H9 (cell line): Measurements from ENCODE around the gene PNPLA1. TPM values are rescaled to one million over a fixed set of nuclear protein-coding genes. Genes with fewer than 3 reads are reported as not detected.

Experiments
- DNase-seq: peaks from one replicate; pipeline ENCODE4 v3.0.0-alpha.2; 2017
- H2AFZ ChIP-seq: one replicate; pipeline ENCODE4 v1.6.1; 2013; ENCODE audit warnings: mild to moderate bottlenecking, low read length, control low read depth, moderate library complexity
- H2AK5ac ChIP-seq: 2 replicates; pipeline ENCODE4 v1.6.1; 2013; ENCODE audit warnings: low read length, control low read depth, mixed read lengths; ENCODE audit not compliant: insufficient read length
- H2BK120ac ChIP-seq: one replicate; pipeline ENCODE4 v1.6.1; 2013; ENCODE audit warnings: low read depth, mild to moderate bottlenecking, low read length, control low read depth, inconsistent platforms; ENCODE audit not compliant: poor library complexity, severe bottlenecking
- H2BK12ac ChIP-seq: 2 replicates; pipeline ENCODE4 v1.6.1; 2013; ENCODE audit warnings: low read length, control low read depth, mixed read lengths, low read depth; ENCODE audit not compliant: insufficient read length
- H2BK15ac ChIP-seq: 2 replicates; pipeline ENCODE4 v1.6.1; 2013; ENCODE audit warnings: low read depth, low read length, control low read depth
- H2BK20ac ChIP-seq: one replicate; pipeline ENCODE4 v1.6.1; 2013; ENCODE audit warnings: low read depth, mild to moderate bottlenecking, low read length, control low read depth, inconsistent platforms; ENCODE audit not compliant: poor library complexity, severe bottlenecking
- H2BK5ac ChIP-seq: 2 replicates; pipeline ENCODE4 v1.6.1; 2013; ENCODE audit warnings: low read length, control low read depth, mixed read lengths; ENCODE audit not compliant: insufficient read length
- H3K14ac ChIP-seq: 2 replicates; pipeline ENCODE4 v1.6.1; 2013; ENCODE audit warnings: low read length, control low read depth; ENCODE audit not compliant: insufficient read depth
- H3K18ac ChIP-seq: 2 replicates; pipeline ENCODE4 v1.6.1; 2013; ENCODE audit warnings: low read depth, mild to moderate bottlenecking, mixed read lengths, low read length, control low read depth; ENCODE audit not compliant: insufficient read length
- H3K23ac ChIP-seq: 2 replicates; pipeline ENCODE4 v1.6.1; 2013; ENCODE audit warnings: low read length, control low read depth, mixed read lengths, low read depth; ENCODE audit not compliant: insufficient read length
- H3K23me2 ChIP-seq: 2 replicates; pipeline ENCODE4 v1.6.1; 2013; ENCODE audit warnings: low read depth, mild to moderate bottlenecking, mixed read lengths, low read length, control low read depth; ENCODE audit not compliant: insufficient read length, poor library complexity, severe bottlenecking
- H3K27ac ChIP-seq: 2 replicates; pipeline ENCODE4 v1.5.1; 2013; ENCODE audit warnings: low read length, control low read depth, mixed read lengths, low read depth; ENCODE audit not compliant: insufficient read length
- H3K27me3 ChIP-seq: 2 replicates; pipeline ENCODE4 v1.6.1; 2013; ENCODE audit warnings: low read length, control low read depth, inconsistent platforms; ENCODE audit not compliant: insufficient read depth
- H3K4ac ChIP-seq: 2 replicates; pipeline ENCODE4 v1.6.1; 2013; ENCODE audit warnings: low read depth, mild to moderate bottlenecking, control low read depth, inconsistent platforms, low read length, moderate library complexity
- H3K4me1 ChIP-seq: 2 replicates; pipeline ENCODE4 v1.6.1; 2013; ENCODE audit warnings: low read length, control low read depth, inconsistent platforms; ENCODE audit not compliant: insufficient read depth
- H3K4me2 ChIP-seq: 2 replicates; pipeline ENCODE4 v1.6.1; 2013; ENCODE audit warnings: low read length, control low read depth, mixed read lengths; ENCODE audit not compliant: insufficient read length, insufficient read depth
- H3K56ac ChIP-seq: 2 replicates; pipeline ENCODE4 v1.6.1; 2013; ENCODE audit warnings: low read depth, mild to moderate bottlenecking, mixed read lengths, low read length, control low read depth; ENCODE audit not compliant: insufficient read length
- H3K79me1 ChIP-seq: 2 replicates; pipeline ENCODE4 v1.6.1; 2013; ENCODE audit warnings: low read depth, mild to moderate bottlenecking, moderate library complexity, low read length, control low read depth, inconsistent platforms; ENCODE audit not compliant: insufficient read depth, poor library complexity, severe bottlenecking
- H3K79me2 ChIP-seq: 2 replicates; pipeline ENCODE4 v1.6.1; 2013; ENCODE audit warnings: low read length, control low read depth, inconsistent platforms; ENCODE audit not compliant: insufficient read depth
- H3K9ac ChIP-seq: 2 replicates; pipeline ENCODE4 v1.6.1; 2013; ENCODE audit warnings: low read length, control low read depth, mixed read lengths; ENCODE audit not compliant: insufficient read length; ENCODE audit errors: extremely low read depth
- H3K9me3 ChIP-seq: one replicate; pipeline ENCODE4 v1.6.1; 2013; ENCODE audit warnings: low read depth, low read length, inconsistent platforms; ENCODE audit not compliant: control insufficient read depth
- H3T11ph ChIP-seq: one replicate; pipeline ENCODE4 v1.6.1; 2013; ENCODE audit warnings: mild to moderate bottlenecking, low read length, control low read depth, inconsistent platforms
- H4K20me1 ChIP-seq: one replicate; pipeline ENCODE4 v1.6.1; 2013; ENCODE audit not compliant: control insufficient read depth, insufficient read length, insufficient read depth
- H4K5ac ChIP-seq: 2 replicates; pipeline ENCODE4 v1.6.1; 2013; ENCODE audit warnings: low read depth, mild to moderate bottlenecking, mixed read lengths, low read length, control low read depth; ENCODE audit not compliant: insufficient read length
- H4K8ac ChIP-seq: replicated peaks from 2 replicates; pipeline ENCODE4 v1.6.1; 2013; ENCODE audit warnings: low read length, control low read depth, mixed read lengths, low read depth; ENCODE audit not compliant: insufficient read length
- H4K91ac ChIP-seq: 2 replicates; pipeline ENCODE4 v1.6.1; 2013; ENCODE audit warnings: low read depth, mild to moderate bottlenecking, moderate library complexity, mixed read lengths, low read length, control low read depth; ENCODE audit not compliant: insufficient read length
- H3K27ac Mint-ChIP-seq, 3 experiments: 2 replicates in 2 of 3; 3 replicates in 1 of 3; pipeline ENCODE4 v1.8.0; 2020 to 2021; ENCODE audit warnings: mixed read lengths in 3 of 3, mild to moderate bottlenecking in 1 of 3, moderate library complexity in 1 of 3
- H3K27me3 Mint-ChIP-seq: 2 replicates; pipeline ENCODE4 v1.8.0; 2021; ENCODE audit warnings: low read depth, mild to moderate bottlenecking, moderate library complexity, mixed read lengths
- H3K36me3 Mint-ChIP-seq, 3 experiments: 2 replicates in 2 of 3; 3 replicates in 1 of 3; pipeline ENCODE4 v1.8.0; 2020 to 2021; ENCODE audit warnings: low read depth in 3 of 3, mixed read lengths in 3 of 3; ENCODE audit not compliant: insufficient read depth in 1 of 3
- H3K4me1 Mint-ChIP-seq, 2 experiments: 2 replicates each; pipeline ENCODE4 v1.8.0; 2020; ENCODE audit warnings: mixed read lengths in 2 of 2
- H3K4me3 Mint-ChIP-seq, 2 experiments: 2 replicates in 1 of 2; 3 replicates in 1 of 2; pipeline ENCODE4 v1.8.0; 2020 to 2021; ENCODE audit warnings: mild to moderate bottlenecking in 2 of 2, mixed read lengths in 2 of 2, moderate library complexity in 1 of 2
- H3K9me3 Mint-ChIP-seq, 2 experiments: 2 replicates in 1 of 2; 3 replicates in 1 of 2; pipeline ENCODE4 v1.8.0; 2020; ENCODE audit warnings: mild to moderate bottlenecking in 2 of 2, mixed read lengths in 2 of 2, moderate library complexity in 1 of 2
- WGBS: extraction: QIAGEN DNeasy Blood & Tissue Kit; methylation state at CpG from one replicate; pipeline ENCODE4 v1.1.7; 2013; ENCODE audit warnings: missing lambda C conversion rate, low lambda C conversion rate, mixed read lengths; ENCODE audit not compliant: insufficient read length; ENCODE audit errors: extremely low coverage; 5-methylcytosine and 5-hydroxymethylcytosine counted together
- total RNA-seq: library from RNA; stranded (reverse); gene quantifications from 2 replicates; pipeline ENCODE4 v1.2.1, GENCODE V29; 2021
- TF ChIP-seq, protein P1 (sequence below): fragments of 200-600 bp; sonication (generic); conservative IDR thresholded peaks from 3 replicates; pipeline ENCODE4 v1.8.0; 2021; ENCODE audit warnings: antibody characterized with exemption, mild to moderate bottlenecking

PNPLA1 gene
- total RNA-seq, 1 experiment from 2014 or later = 0.09 TPM

DNA sequence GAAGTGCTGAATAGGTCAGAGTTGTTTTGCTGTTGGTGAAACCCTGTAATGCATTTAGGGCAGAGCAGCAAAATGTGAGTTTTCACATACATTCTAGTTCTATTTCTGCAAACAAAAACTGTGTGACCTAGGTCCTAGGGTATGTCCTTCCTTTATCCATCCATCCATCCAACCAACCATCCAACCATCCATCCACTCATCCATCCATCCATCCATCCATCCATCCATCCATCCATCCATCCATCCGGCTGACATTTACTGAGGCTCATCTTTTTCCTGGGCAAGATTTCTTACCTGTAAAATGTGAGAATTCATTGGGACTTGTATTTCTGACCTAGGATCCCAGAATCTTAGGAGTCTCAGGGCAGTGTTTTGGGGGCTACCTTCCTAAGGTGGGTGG is 14.5 kb downstream of the PNPLA1 start:
- DNase-seq = no peak
- TF ChIP-seq, protein P1, sequence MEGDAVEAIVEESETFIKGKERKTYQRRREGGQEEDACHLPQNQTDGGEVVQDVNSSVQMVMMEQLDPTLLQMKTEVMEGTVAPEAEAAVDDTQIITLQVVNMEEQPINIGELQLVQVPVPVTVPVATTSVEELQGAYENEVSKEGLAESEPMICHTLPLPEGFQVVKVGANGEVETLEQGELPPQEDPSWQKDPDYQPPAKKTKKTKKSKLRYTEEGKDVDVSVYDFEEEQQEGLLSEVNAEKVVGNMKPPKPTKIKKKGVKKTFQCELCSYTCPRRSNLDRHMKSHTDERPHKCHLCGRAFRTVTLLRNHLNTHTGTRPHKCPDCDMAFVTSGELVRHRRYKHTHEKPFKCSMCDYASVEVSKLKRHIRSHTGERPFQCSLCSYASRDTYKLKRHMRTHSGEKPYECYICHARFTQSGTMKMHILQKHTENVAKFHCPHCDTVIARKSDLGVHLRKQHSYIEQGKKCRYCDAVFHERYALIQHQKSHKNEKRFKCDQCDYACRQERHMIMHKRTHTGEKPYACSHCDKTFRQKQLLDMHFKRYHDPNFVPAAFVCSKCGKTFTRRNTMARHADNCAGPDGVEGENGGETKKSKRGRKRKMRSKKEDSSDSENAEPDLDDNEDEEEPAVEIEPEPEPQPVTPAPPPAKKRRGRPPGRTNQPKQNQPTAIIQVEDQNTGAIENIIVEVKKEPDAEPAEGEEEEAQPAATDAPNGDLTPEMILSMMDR = no peak
- Histone ChIP-seq H2BK20ac (no peak overlapping the region), H3K56ac (no peak overlapping the region), H2BK120ac (no peak overlapping the region), H4K20me1 (no peaks in the 10 kb centered on the region), H3K18ac (no peak overlapping the region), H2BK15ac (no peak overlapping the region), H3K27ac (no peak overlapping the region), H3K4me2 (no peak overlapping the region), H4K8ac (no peak overlapping the region), H4K5ac (no peak overlapping the region), H3K9me3 (no peaks in the 10 kb centered on the region), H3K79me2 (no peaks in the 10 kb centered on the region), H3K27me3 (no peaks in the 10 kb centered on the region), H4K91ac (no peak overlapping the region), H3T11ph (no peak overlapping the region), H3K4ac (no peak overlapping the region), H3K23ac (no peak overlapping the region), H3K23me2 (no peaks in the 10 kb centered on the region), H3K4me1 (no peaks in the 10 kb centered on the region), H3K79me1 (no peaks in the 10 kb centered on the region), H2BK5ac (no peak overlapping the region), H2AFZ (no peak overlapping the region), H3K9ac (no peak overlapping the region), H2AK5ac (no peak overlapping the region), H3K14ac (no peak overlapping the region), H2BK12ac (no peak overlapping the region)
- H3K27ac Mint-ChIP-seq = no peak overlapping the region
- H3K4me1 Mint-ChIP-seq = peaks cover 2 to 3% of the 10 kb centered on the region in 2 experiments
- H3K4me3 Mint-ChIP-seq = no peak overlapping the region
- H3K9me3 Mint-ChIP-seq = no peaks in the 10 kb centered on the region; a peak in 1 of 5 replicates
- no peaks in the 10 kb centered on the region for H3K36me3 Mint-ChIP-seq
- H3K27me3 Mint-ChIP-seq = peaks cover 42% of the 10 kb centered on the region
- WGBS = no CpG with 5 or more reads among the region's 1 CpG
